HG02840 (cell line): ENCODE data around the gene SLC25A24.
A peak's percentile ranks its signal among the peaks of the same experiment; 100 is the strongest.
"Not testable (repeated sequence)": the region's sequence is repeated elsewhere in the genome, so short reads cannot be mapped to it uniquely, and the experiment has no call there.

ENCODE experiments used
- ATAC-seq: cut with Tn5 transposase; IDR thresholded peaks from one replicate; pipeline ENCODE4 v1.9.1; 2021; ENCODE audit warnings: mild to moderate bottlenecking, moderate library complexity, moderate number of reproducible peaks; ENCODE audit not compliant: unreplicated experiment, low FRiP score

The SLC25A24 gene

DNA sequence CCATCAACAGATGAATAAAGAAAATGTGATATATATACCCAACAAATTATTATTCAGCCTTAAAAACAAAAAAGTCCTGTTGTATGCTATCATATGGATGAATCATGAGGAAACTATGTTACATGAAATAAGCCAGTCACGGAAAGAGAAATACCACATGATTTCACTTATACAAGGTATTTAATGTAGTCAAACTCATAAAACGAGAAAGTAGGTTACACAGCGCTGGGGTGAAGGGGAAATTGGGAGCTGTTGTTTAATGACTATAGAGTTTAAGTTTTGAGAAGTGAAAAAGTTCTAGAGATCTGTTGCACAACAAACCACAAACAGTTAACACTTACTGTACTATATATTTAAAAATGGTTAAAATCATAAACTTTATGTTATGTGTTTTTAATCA is 58.5 kb downstream of the SLC25A24 start:
- no peak for ATAC-seq

DNA sequence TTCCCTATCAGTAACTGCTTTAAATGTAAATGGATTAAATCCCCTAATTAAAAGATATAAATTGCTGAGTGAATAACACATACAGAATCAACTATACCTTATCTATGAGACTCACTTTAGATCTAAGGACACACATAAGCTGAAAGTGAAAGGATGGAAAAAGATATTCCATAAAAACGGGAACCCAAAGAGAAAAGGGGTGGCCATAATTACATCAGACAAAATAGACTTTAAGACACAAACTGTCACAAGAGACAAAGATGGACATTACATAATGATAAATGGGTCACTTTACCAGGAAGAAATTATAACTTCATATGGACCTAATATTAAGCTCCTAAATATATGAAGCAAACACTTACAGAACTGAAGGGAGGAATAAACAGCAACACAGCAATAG is 59.2 kb downstream of the SLC25A24 start:
- no peak for ATAC-seq

DNA sequence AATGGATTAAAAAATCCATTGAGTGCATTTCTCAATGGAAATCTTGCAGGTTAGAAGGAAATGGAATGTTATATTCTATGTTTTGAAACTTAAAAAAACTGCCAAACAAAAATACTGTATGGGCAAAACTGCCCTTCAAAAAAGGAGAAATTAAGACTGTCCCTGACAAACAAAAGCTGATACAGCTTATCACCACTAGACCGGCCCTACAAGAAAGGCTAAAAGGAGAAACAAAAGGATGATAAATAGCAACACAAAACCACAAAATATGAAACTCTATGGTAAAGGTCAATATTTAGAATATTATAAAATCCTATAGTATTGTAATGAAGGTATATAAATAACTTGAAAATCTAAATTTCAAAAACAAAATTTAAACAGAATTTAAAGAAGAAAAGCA is 60.0 kb downstream of the SLC25A24 start:
- no peak for ATAC-seq

DNA sequence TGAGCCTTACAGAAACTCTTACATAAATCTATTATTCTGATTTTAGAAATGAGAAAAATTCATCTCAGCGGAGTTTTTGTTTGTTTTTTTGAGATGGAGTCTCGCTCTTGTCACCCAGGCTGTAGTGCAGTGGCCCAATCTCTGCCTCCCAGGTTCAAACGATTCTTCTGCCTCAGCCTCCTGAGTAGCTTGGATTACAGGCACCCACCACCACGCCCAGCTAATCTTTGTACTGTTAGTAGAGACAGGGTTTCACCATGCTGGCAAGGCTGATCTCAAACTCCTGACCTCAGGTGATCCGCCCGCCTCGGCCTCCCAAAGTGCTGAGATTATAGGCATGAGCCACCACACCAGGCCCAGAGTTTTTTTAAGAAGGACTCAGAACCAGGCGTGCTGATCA is 60.6 kb downstream of the SLC25A24 start:
- ATAC-seq: not testable (repeated sequence)

DNA sequence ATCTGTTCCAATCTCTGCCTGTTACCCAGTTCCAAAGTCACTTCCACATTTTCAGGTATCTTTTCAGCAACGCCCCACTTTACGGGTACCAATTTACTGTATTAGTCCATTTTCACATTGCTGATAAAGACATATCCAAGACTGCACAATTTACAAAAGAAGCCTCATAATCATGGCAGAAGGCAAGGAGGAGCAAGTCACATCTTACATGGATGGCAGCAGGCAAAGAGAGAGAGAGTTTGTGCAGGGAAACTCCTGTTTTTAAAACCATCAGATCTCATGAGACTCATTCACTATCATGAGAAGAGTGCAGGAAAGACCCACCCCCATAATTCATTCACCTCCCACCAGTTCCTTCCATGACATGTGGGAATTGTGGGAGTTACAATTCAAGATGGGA is 67.0 kb downstream of the SLC25A24 start:
- not testable (repeated sequence) for ATAC-seq

DNA sequence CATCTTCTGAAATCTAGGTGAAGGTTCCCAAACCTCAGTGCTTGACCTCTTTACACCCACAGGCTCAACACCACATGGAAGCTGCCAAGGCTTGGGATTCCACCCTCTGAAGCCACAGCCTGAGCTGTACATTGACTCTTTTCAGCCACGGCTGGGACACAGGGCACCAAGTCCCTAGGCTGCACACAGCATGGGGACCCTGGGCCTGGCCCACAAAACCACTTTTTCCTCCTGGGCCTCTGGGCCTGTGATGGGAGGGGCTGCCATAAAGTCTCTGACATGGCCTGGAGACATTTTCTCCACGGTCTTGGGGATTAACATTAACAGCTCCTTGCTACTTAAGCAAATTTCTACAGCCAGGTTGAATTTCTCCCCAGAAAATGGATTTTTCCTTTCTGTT is 67.8 kb downstream of the SLC25A24 start:
- ATAC-seq: not testable (repeated sequence)

DNA sequence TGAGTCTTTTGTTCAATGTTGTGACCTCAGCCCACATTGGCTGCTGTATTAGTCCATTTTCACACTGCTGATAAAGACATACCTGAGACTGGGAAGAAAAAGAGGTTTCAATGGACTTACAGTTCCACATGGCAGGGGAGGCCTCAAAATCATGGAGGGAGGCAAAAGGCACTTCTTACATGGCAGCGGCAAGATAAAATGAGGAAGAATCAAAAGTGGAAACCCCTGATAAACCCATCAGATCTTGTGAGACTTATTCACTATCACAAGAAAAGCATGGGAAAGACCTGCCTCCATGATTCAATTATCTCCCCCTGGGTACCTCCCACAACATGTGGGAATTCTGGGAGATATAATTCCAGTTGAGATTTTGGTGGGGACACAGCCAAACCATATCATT is 68.9 kb downstream of the SLC25A24 start:
- ATAC-seq: not testable (repeated sequence)

DNA sequence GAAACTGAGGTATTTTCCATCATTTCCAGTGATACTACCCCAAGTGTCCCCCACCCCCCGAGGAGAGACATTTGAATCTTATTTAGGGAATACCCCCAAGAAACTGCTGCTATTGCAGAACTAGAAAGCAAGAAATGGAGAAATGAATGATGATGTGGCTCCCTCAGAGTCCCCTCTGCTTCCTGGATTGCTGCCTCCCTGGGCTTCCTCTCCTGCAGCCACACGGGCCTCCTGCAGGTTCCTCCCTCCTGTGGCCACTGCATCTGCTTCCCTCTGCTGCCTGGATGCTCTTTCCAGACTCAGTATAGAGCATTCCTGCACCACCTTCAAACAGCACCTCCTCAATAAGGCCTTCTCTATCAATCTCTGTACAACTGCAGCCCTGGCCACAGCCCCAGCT is 69.3 kb downstream of the SLC25A24 start:
- ATAC-seq: no peak

DNA sequence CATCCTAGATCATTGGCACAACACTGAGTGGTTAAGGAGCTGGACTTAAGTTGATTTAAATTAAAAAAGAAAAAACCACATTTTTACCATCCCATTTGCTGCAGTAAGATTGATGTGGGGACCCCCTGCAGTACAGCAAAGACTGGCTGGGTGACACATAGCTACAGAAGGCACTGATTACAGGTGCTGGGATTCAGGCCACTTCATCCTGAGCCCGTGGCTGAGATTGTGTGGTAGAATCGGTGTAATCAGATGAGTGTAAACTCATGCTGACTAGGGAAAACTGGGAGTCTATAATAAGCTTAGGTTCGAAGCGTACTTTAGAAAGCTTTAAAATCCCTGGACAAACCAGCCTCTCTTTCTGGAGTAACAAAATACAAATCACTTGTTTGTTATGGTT is 70.1 kb downstream of the SLC25A24 start:
- ATAC-seq: no peak

DNA sequence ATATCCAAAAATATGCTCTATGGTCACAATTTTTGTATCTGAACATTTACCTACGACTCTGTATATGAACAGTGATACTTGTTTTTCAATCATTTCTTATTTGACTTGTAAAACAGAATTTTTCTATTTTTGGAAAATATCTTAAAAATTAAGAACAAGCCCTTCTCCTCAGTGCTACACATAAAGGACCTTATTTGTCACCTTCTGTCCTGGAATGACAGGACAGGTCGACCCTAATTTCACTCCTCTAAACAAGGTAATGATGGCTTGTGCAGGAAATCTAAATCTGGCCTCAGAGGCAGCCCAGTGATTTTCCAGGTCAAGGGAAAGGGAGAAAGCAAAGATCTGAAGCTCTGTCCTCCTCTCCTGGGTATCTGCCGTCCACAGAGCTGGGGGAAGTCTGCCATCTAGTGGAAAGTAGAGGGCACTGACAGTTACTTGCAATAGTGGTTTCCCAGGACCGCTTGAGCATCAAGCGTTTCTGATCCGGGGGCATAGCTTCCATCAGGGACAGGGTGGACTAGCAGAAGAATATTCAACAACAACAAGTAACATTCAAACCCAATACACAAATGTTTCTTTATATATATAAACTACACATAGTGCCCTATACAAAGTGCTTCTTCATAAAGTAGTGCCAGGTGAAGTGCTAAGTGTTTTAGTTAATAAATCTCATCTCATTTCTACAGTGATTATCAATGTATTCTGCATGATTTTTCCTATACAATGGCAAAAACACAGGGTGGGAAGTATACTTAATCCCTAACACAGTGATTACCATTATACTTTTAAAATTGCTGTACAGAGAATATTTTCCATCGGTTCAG is 74.6 kb downstream of the SLC25A24 start:
- ATAC-seq: peak; percentile 87

DNA sequence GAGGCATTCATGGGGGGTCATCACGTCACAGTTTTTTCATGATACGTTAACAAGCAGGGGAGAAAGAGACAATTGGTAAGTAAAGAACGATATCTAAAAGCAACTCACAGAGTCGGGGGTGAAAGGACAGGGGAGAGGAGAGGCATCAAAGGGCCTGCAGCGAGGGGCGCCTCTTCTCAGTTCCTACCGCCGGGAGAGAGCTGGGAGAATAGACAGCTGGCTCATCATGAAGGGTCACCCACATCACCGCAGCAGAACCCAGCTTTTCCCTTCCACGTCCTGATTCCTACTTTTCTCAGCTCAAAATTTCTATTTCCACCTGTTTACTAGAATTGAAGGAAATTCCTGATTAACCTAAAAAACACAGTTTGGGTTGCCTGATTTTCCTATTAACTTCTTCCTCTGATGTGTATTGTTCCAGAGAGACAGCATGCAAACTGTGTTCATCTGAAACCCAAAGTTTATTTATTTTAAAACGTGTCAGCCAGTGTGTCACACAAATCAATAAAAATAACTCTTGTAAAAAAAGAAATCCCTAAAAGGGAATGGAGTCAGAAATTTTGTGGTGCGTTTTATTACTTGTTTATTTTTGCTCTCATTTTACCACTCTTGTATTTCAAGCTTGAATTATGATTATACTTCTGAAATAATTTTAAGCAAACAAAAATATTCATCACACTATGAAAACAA is 75.4 kb downstream of the SLC25A24 start:
- no peak for ATAC-seq

DNA sequence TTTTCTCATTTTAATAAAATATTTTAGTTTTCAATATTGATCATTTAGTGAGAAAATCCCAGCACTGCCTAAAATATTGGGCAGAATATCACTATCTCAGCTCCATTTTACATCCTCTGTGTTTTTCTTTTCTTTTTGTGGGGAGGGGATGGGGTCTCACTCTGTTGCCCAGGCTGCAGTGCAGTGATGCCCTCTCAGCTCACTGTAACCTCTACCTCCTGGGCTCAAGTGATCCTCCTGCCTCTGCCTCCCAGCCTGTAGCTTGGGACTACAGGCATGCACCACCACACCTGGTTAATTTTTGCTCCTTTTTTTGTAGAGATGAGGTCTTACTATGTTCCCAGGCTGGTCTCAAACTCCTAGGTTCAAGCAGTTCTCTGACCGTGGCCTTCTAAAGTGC is 76.1 kb downstream of the SLC25A24 start:
- no peak for ATAC-seq

DNA sequence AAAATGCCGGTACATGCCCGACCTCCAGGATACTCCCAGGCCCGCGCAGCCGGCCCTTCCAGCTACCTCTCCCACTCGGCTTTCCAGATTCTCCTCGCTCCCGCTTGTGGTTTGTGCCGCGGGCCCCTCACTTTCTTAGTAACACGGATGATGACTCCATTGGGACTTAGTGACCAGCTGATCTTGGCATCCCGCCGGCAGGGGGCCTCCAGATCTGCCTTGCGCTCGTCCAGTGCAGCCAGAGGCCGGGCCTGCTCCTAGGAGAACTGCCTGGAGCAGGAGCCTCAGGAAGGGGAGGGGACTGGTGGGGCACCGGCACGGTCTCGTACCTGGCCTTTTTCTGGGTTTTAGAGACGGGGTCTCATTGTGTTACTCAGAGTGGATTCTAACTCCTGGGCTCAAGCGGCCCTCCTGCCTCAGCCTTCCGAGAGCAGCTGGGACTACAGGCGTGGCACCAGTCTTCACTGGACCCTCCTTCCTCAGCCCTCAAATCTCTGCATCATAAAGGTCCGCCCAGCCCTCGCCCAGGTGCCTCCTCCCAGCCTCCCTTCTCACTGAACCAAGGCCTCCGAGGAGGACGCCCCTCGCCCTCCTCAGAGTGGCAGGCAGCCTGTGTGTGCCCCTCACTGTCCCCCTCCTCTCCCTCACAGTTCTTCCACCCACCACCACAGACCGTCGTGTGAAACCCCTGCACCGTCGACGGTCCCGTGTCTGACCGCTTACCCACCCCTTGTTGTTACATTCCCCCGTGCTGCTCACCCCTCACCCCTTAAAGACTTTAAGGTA is 78.6 kb downstream of the SLC25A24 start:
- ATAC-seq: no peak

DNA sequence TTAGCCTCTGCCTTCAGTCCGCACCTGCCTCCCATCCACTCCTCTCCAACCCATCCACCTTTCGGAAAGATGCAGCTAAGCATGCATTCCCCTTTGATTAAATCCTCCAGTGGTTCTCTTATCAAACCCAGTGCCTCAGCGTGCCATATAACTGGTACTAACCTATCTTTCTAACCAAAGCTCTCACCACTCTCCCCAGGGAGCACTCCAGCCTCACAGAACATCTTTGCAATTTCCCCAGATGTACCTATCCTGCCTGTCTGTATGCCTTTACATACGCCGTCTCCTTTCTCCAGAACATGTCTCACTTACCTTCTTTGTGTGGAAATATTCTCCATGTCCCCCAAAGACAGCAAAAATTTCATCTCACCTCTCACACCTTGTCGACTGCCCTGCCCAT is 80.0 kb downstream of the SLC25A24 start:
- ATAC-seq: no peak

DNA sequence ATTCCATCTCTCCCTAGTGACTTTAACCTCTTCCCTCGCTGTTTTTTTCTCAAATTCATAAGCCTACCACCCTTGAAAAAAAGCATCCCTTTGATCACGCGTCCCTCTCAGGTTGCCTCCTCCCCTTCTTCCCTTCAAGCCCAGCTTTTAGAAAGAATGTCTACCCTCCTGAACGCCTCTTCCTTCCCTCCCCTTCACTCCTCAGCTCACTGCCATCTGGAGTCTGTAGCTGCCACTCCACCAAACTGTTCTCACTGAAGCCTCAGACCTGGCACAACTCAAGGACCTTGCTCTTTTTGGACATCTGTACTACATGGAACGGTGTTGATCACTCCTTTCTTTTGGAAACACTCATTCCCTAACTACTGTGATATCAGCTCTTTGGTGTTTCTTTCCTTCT is 80.6 kb downstream of the SLC25A24 start:
- ATAC-seq: no peak

DNA sequence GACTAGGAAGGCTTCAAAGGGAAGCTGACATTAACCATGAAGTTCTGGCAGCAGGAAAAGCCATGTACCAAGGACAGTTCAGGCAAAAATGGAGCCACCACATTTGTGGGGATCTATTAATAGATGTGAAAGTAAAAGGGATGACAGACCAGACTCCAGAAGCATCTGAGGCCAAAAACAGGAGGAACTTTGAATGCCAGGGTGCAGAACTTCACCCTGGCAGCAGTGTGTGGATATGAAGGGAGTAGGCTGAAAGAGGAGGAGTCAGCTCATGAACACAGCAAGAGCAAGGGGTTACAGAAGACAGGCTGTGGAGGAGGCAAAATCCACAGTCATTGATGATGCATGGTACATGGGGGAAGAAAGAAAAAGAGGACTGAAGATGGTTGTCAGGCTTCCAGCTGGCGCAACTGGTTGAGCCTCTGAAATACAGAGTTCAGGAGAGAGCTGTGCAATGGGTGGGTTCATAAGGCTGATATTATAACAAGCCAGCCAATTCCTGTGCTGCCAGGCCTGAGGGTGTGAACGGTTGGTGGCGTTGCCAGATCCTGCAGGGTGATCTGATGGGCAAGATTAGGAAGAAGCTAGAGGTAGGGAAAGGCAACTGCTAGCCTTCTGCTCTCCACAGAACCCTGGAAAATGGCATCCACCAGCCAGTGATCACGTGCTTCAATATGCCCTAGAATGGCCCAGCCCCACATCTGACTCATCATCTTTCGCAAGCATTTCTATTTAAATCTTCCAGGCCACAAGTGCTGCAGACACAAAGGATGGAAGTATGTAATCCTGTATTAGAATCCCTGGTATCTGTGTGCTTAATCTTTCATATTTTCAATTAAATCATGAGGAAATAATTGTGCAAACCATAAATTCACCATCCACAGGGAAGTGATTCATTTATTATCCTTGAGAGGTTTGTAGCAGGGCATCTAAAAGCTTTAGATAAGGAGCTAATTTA is 81.9 kb downstream of the SLC25A24 start:
- no peak for ATAC-seq

DNA sequence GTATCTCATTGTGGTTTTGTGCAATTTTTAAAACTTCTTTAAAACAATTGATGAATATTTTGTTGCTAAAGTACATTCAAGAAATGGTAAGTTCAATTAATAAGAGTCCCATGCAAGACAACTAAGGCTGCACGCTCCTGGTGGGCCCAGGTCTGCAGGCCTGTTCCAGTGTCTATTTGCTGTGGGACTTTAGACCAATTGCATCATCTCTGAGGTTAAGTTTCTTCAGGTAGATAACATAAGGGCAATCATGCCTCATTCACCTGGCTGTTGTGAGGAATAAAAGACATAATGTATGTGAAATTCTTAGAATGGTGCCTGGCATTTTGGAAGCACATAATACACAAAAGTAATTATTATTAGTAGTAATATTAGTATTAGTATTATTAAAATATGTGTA is 82.9 kb downstream of the SLC25A24 start:
- no peak for ATAC-seq

DNA sequence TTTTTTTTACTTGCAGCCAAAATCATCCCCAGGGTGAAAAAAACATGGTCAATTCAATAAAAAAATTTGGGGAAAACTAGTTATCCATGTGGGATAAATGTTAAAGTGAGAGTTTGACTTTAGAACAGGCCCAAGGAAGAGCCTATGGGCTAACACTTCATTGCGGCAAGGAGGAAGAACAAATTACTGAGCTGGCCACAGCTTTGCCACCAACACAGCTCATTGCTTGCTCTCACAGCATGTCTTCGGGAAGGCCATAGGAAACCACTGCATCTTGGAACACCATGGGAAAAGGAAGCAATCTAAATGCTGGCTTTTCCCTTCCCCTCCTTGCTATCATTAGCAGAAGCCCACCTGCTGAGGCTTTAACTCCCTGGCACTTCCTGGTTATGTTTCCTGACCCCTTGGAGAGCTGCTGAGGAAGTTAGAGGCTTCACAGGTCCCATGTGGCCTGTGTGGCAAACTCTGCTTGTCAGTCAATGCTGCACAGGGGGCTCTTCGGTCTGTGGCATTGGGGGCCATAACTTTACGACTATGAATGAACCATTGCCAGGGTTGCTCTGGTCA is 86.0 kb downstream of the SLC25A24 start:
- no peak for ATAC-seq

DNA sequence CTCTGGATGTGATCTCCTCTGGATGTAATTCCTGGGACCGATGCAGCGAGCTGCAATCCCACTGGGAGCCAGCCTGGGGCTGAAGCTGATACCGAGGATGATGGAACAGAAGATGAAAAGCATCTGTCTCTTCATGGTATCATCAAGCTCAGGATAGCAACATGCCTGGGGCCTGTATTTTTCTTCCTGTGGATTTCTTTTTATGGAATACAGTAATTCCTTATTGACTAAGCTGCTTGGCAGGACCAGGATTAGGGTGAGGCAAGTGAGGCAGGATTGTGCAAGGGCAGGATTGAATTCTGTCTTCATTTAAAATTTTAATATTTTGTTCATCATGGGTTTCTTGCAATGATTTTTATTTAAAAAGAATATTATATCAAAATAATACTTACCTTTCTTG is 86.6 kb downstream of the SLC25A24 start:
- ATAC-seq: no peak
